Esophagus squamous epithelium (tissue), 5 donors: ENCODE measurements around the gene DAPP1. TPM values are rescaled to one million over a fixed set of nuclear protein-coding genes. Genes with fewer than 3 reads are reported as not detected.

Source experiments
- DNase-seq: peaks from one replicate; lab custom pipeline; 2025; lab: John Stamatoyannopoulos, UW
- H3K27ac ChIP-seq, 4 donors: fragments of 200-600 bp; sonication (generic); one replicate each; pipeline ENCODE4 v1.5.1; 2016 to 2019; ENCODE audit warnings: mild to moderate bottlenecking in 1 of 4
- H3K27me3 ChIP-seq, 4 donors: fragments of 200-600 bp; sonication (generic); 1 replicate in 3 of 4; 2 replicates in 1 of 4; pipeline versions ENCODE4 v1.5.1 to v1.6.0; 2017 to 2021; ENCODE audit warnings: antibody characterized with exemption in 1 of 4
- H3K36me3 ChIP-seq, 3 donors: fragments of 200-600 bp; sonication (generic); one replicate each; pipeline ENCODE4 v1.5.1; 2016 to 2019
- H3K4me1 ChIP-seq, 3 donors: fragments of 200-600 bp; sonication (generic); one replicate each; pipeline ENCODE4 v1.5.1; 2017 to 2019
- H3K4me3 ChIP-seq, 4 donors: fragments of 200-600 bp; sonication (generic); 1 replicate in 3 of 4; 2 replicates in 1 of 4; pipeline ENCODE4 v1.5.1; 2016 to 2019; ENCODE audit warnings: mild to moderate bottlenecking in 2 of 4, moderate library complexity in 1 of 4
- H3K9me3 ChIP-seq, 3 donors: fragments of 200-600 bp; sonication (generic); one replicate each; pipeline ENCODE4 v1.5.1; 2016 to 2019
- POLR2A ChIP-seq, 4 donors: fragments of 450-650 bp; IDR thresholded peaks; one replicate each; pipeline ENCODE4 v1.6.1; 2017; ENCODE audit warnings: antibody characterized with exemption in 4 of 4, mild to moderate bottlenecking in 4 of 4, moderate library complexity in 3 of 4
- WGBS, 2 donors: methylation state at CpG; one replicate each; pipeline ENCODE4 v1.1.5; 2018; 5-methylcytosine and 5-hydroxymethylcytosine counted together
- intact Hi-C: fragments of 100-400 bp; cut with DNase I; formaldehyde crosslinking; loops from one replicate; pipeline ENCODE4 v1.15.0; 2022
- total RNA-seq, 4 donors: library from RNA; depleted of rRNA; stranded (reverse); fragments of >200 nt; gene quantifications; one replicate each; pipeline ENCODE4 v1.1.0, GENCODE V29; 2016
- TF ChIP-seq, protein P1 (sequence below), 6 experiments: fragments of 450-650 bp in 4 of 6; fragments of 200-600 bp in 2 of 6; sonication (generic) in 2 of 6; IDR thresholded peaks; one replicate each; pipeline ENCODE4 v1.5.1; 2016 to 2019; ENCODE audit warnings: antibody characterized with exemption in 6 of 6, mild to moderate bottlenecking in 4 of 6, moderate library complexity in 4 of 6
- donor health status: DM: yes; HTN: yes; CAD: no.

The DAPP1 gene
- total RNA-seq, 4 donors from 2014 or later = 34.9 to 73.2 (median 40.7) TPM

DNA sequence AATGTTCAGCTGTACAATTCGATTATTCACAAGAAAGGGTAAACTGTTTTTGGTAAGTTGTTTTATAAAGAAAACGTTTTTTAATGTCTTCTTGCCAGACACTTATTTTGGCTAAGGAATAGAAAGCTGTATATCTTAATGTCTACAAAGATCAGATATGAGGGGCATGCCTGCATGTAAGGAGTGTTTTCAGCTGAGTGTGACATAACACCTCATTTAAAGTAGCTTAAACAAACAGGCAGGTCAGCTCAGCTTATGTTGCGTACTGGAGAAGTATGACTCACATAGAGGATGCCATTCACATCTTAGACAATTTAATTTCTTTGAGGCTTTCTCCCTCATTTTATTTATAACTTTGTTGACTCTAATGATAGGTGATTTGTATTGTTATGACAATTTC, 47.2 kb downstream of the DAPP1 start:
- peaks cover 0 to 62% (median 6%) of the 10 kb centered on the region in 3 donors for H3K36me3 ChIP-seq
- H3K27ac ChIP-seq = no peak overlapping the region
- H3K27me3 ChIP-seq = no peaks in the 10 kb centered on the region
- intact Hi-C loops = no loop called here
- H3K4me1 ChIP-seq = no peaks in the 10 kb centered on the region
- TF ChIP-seq POLR2A (IDR thresholded peaks at IDR 0.05) = no peak
- TF ChIP-seq, protein P1, sequence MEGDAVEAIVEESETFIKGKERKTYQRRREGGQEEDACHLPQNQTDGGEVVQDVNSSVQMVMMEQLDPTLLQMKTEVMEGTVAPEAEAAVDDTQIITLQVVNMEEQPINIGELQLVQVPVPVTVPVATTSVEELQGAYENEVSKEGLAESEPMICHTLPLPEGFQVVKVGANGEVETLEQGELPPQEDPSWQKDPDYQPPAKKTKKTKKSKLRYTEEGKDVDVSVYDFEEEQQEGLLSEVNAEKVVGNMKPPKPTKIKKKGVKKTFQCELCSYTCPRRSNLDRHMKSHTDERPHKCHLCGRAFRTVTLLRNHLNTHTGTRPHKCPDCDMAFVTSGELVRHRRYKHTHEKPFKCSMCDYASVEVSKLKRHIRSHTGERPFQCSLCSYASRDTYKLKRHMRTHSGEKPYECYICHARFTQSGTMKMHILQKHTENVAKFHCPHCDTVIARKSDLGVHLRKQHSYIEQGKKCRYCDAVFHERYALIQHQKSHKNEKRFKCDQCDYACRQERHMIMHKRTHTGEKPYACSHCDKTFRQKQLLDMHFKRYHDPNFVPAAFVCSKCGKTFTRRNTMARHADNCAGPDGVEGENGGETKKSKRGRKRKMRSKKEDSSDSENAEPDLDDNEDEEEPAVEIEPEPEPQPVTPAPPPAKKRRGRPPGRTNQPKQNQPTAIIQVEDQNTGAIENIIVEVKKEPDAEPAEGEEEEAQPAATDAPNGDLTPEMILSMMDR (IDR thresholded peaks at IDR 0.05) = no peak
- H3K4me3 ChIP-seq = no peak overlapping the region
- no peak for DNase-seq
- H3K9me3 ChIP-seq = no peaks in the 10 kb centered on the region
- WGBS, 2 donors = 41 to 44% methylated on average over 3 of the region's 3 CpGs

- Histone ChIP-seq H3K27me3 (no peaks in the 10 kb centered on the region), H3K4me3 (no peak overlapping the region), H3K9me3 (no peaks in the 10 kb centered on the region), H3K27ac (no peak overlapping the region), H3K4me1 (no peaks in the 10 kb centered on the region), H3K36me3 (peaks cover 0 to 60% (median 6%) of the 10 kb centered on the region in 3 donors)
- TF ChIP-seq, protein P1 (IDR thresholded peaks at IDR 0.05) = no peak
- no peak for TF ChIP-seq POLR2A (IDR thresholded peaks at IDR 0.05)
- intact Hi-C loops = no loop called here
- DNase-seq = no peak
- WGBS, 2 donors = 69 to 72% methylated on average over 8 of the region's 8 CpGs
Measured at GRCh38 chr4:99868126-99868596, 51.5 kb downstream of the DAPP1 start.

DNA sequence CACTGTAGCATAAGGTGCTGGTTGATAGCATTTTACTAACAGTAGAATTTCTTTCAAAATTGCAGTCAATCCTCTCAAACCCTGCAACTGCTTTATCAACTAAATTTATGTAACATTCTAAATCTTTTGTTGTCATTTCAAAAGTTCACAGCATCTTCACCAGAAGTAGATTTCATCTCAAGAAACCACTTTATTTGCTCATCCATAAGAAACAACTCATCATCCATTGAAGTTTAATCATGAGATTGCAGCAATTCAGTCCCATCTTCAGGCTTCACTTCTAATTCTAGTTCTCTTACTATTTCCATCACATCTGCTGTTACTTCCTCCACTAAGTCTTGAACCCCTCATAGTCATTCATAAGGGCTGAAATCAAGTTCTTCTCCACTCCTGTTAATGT, 55.9 kb downstream of the DAPP1 start:
- intact Hi-C loops = loop anchor here (10.0 kb wide), 1 partner anchor 58 kb away; the partner anchor contains the start of gene DAPP1
- Histone ChIP-seq H3K36me3 (peaks cover 0 to 49% (median 0%) of the 10 kb centered on the region in 3 donors), H3K4me3 (no peak overlapping the region), H3K27ac (no peak overlapping the region), H3K27me3 (no peaks in the 10 kb centered on the region), H3K9me3 (no peaks in the 10 kb centered on the region), H3K4me1 (peaks cover 0 to 21% (median 0%) of the 10 kb centered on the region in 3 donors)
- no peak for TF ChIP-seq POLR2A (IDR thresholded peaks at IDR 0.05)
- TF ChIP-seq, protein P1 (IDR thresholded peaks at IDR 0.05) = no peak
- no peak for DNase-seq

GRCh38 chr4:99875071-99875470, 58.4 kb downstream of the DAPP1 start:
- intact Hi-C loops = loop anchor here (10.0 kb wide), 1 partner anchor 60 kb away; the partner anchor contains the start of gene DAPP1
- Histone ChIP-seq H3K4me3 (no peak overlapping the region), H3K27ac (no peak overlapping the region)

DNA sequence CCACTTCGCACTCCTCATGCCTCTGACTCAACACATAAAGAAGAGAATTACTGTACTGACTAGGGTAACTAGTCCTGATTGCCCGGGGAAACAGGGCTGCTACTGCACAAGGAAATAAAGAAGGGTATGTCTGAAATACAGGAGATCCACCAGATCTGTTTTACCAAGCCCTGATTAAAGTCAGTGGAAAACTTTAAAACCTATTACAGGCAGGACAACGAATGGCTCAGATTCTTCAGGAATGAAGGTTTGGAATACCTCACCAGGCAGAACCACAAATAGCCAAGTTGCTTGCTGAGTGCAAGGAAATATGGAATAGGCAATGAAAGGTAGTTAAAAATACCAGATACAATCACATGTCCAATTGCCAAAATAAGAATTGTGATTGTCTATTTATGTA, 60.3 kb downstream of the DAPP1 start:
- 64 to 87% methylated on average over 3 of the region's 3 CpGs for WGBS, 2 donors
- intact Hi-C loops = loop anchor here (10.0 kb wide), 1 partner anchor 62 kb away; the partner anchor contains the start of gene DAPP1
- H3K27ac ChIP-seq = peak overlapping the region in 1 of 4 donors; percentile 38
- TF ChIP-seq POLR2A (IDR thresholded peaks at IDR 0.05) = no peak
- TF ChIP-seq, protein P1 (IDR thresholded peaks at IDR 0.05) = no peak
- no peak for DNase-seq
- H3K4me1 ChIP-seq = peaks cover 0 to 27% (median 0%) of the 10 kb centered on the region in 3 donors
- no peaks in the 10 kb centered on the region for H3K27me3 ChIP-seq
- no peak overlapping the region for H3K4me3 ChIP-seq
- peaks cover 0 to 61% (median 15%) of the 10 kb centered on the region in 3 donors for H3K36me3 ChIP-seq
- no peaks in the 10 kb centered on the region for H3K9me3 ChIP-seq

More at GRCh38 chr4:99875071-99875470, 58.4 kb downstream of the DAPP1 start:
- TF ChIP-seq POLR2A (IDR thresholded peaks at IDR 0.05) = no peak
- TF ChIP-seq, protein P1 (IDR thresholded peaks at IDR 0.05) = no peak
- no peak for DNase-seq
- Histone ChIP-seq H3K4me1 (peaks cover 0 to 27% (median 0%) of the 10 kb centered on the region in 3 donors), H3K9me3 (no peaks in the 10 kb centered on the region), H3K27me3 (no peaks in the 10 kb centered on the region), H3K36me3 (peaks cover 0 to 51% (median 3%) of the 10 kb centered on the region in 3 donors)
